SIG-M5 treated with dmso at 0.1 percent for 504 hours (cell line): ENCODE data around the gene FRG2B.
"Not testable (repeated sequence)": the region's sequence is repeated elsewhere in the genome, so short reads cannot be mapped to it uniquely, and the experiment has no call there.

Experiments
- DNase-seq: peaks from one replicate; lab custom pipeline; 2025; ENCODE audit not compliant: unreplicated experiment; lab: John Stamatoyannopoulos, UW

The FRG2B gene

GRCh38 chr10:133626695-133627094 lies at the start of gene FRG2B:
FRG2B (minus strand) TSS chr10:133626795; CDS start chr10:133626742, 53 bp downstream.
- DNase-seq = not testable (repeated sequence)

- not testable (repeated sequence) for DNase-seq
Measured at GRCh38 chr10:133667446-133667845, 40.9 kb upstream of the FRG2B start.

GRCh38 chr10:133663544-133664160 lies 37.1 kb upstream of the FRG2B start:
- not testable (repeated sequence) for DNase-seq

GRCh38 chr10:133661122-133661521 lies 34.5 kb upstream of the FRG2B start:
- DNase-seq = not testable (repeated sequence)

GRCh38 chr10:133660516-133660915 lies 33.9 kb upstream of the FRG2B start:
- DNase-seq = not testable (repeated sequence)

GRCh38 chr10:133657276-133657675 lies 30.7 kb upstream of the FRG2B start:
- DNase-seq = not testable (repeated sequence)

- DNase-seq = not testable (repeated sequence)
Measured at GRCh38 chr10:133648872-133649455, 22.4 kb upstream of the FRG2B start.

GRCh38 chr10:133647075-133647748 lies 20.6 kb upstream of the FRG2B start:
- DNase-seq = not testable (repeated sequence)

GRCh38 chr10:133637846-133638235 lies 11.2 kb upstream of the FRG2B start:
- DNase-seq = not testable (repeated sequence)

- DNase-seq = not testable (repeated sequence)
Measured at GRCh38 chr10:133637202-133637845, 10.7 kb upstream of the FRG2B start.

GRCh38 chr10:133630723-133631249 lies 4.2 kb upstream of the FRG2B start:
- DNase-seq = not testable (repeated sequence)

GRCh38 chr10:133622544-133622943 lies 4.1 kb downstream of the FRG2B start:
- DNase-seq = not testable (repeated sequence)

GRCh38 chr10:133618851-133619250 lies 7.7 kb downstream of the FRG2B start:
- DNase-seq = no peak

GRCh38 chr10:133617196-133617595 lies 9.4 kb downstream of the FRG2B start:
- no peak for DNase-seq

- no peak for DNase-seq
Measured at GRCh38 chr10:133616371-133617130, 10.0 kb downstream of the FRG2B start.

- DNase-seq = no peak
Measured at GRCh38 chr10:133614830-133615580, 11.6 kb downstream of the FRG2B start.

GRCh38 chr10:133613699-133614098 lies 12.9 kb downstream of the FRG2B start:
- no peak for DNase-seq

- no peak for DNase-seq
Measured at GRCh38 chr10:133611079-133611478, 15.5 kb downstream of the FRG2B start.

GRCh38 chr10:133608855-133609254 lies 17.7 kb downstream of the FRG2B start:
- DNase-seq = peak; percentile 45

- DNase-seq = not testable (repeated sequence)
Measured at GRCh38 chr10:133603434-133603833, 23.2 kb downstream of the FRG2B start.
